Neural cell (in vitro differentiated cells): ENCODE data around the gene MLPH.

Source experiments
- EP300 ChIP-seq: fragments of 450-650 bp; conservative IDR thresholded peaks from 2 replicates; pipeline ENCODE4 v1.6.1; 2014; ENCODE audit warnings: antibody characterized with exemption, mild to moderate bottlenecking, moderate library complexity; ENCODE audit not compliant: poor library complexity, severe bottlenecking
- EZH2 ChIP-seq: fragments of 200-600, 300-800 bp; shearing (Covaris generic), sonication (generic); IDR thresholded peaks from 2 replicates; pipeline ENCODE4 v1.6.1; 2014; ENCODE audit warnings: antibody characterized with exemption, low read length, borderline replicate concordance, mild to moderate bottlenecking; ENCODE audit not compliant: insufficient read depth, poor library complexity, severe bottlenecking
- POLR2AphosphoS5 ChIP-seq: IDR thresholded peaks from 2 replicates; pipeline ENCODE4 v1.6.1; 2012
- RAD21 ChIP-seq: fragments of 450-650 bp; conservative IDR thresholded peaks from 2 replicates; pipeline ENCODE4 v1.6.1; 2014; ENCODE audit warnings: antibody characterized with exemption, mild to moderate bottlenecking, moderate library complexity
- SMC3 ChIP-seq: fragments of 450-650 bp; conservative IDR thresholded peaks from 2 replicates; pipeline ENCODE4 v1.6.1; 2014; ENCODE audit warnings: antibody characterized with exemption, mild to moderate bottlenecking, moderate library complexity; ENCODE audit not compliant: poor library complexity
- TF ChIP-seq, protein P1 (sequence below): fragments of 450-650 bp; IDR thresholded peaks from 2 replicates; pipeline ENCODE4 v1.5.1; 2014; ENCODE audit warnings: antibody characterized with exemption, mild to moderate bottlenecking, moderate library complexity; ENCODE audit not compliant: poor library complexity, severe bottlenecking

DNA sequence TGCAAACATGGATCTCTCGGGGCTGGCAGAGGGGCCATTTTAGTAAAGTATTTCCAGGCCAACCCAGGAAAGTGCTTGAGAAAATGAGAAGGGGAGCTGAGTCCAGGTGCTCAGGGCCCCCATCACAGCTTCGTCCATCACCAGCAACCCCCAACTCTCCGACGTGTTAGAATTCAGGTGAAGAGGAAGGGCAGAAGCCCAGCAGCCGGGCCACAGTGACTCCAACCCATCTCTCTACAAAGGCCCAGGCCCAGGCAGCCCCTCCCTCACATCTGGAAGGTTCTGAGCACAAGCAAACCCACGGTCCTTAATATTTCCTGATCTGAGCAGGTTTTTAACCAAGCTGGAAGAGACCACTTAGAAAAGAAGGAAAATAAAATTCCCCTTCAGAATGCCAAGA, 38.4 kb upstream of the MLPH start:
- TF ChIP-seq SMC3 (no peak), RAD21 (no peak), POLR2AphosphoS5 (no peak), EP300 (no peak), EZH2 (no peak)
- TF ChIP-seq, protein P1, sequence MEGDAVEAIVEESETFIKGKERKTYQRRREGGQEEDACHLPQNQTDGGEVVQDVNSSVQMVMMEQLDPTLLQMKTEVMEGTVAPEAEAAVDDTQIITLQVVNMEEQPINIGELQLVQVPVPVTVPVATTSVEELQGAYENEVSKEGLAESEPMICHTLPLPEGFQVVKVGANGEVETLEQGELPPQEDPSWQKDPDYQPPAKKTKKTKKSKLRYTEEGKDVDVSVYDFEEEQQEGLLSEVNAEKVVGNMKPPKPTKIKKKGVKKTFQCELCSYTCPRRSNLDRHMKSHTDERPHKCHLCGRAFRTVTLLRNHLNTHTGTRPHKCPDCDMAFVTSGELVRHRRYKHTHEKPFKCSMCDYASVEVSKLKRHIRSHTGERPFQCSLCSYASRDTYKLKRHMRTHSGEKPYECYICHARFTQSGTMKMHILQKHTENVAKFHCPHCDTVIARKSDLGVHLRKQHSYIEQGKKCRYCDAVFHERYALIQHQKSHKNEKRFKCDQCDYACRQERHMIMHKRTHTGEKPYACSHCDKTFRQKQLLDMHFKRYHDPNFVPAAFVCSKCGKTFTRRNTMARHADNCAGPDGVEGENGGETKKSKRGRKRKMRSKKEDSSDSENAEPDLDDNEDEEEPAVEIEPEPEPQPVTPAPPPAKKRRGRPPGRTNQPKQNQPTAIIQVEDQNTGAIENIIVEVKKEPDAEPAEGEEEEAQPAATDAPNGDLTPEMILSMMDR, result no peak
